CD4-positive, alpha-beta T cell (primary cell): ENCODE measurements around the gene ATP6V1G2. TPM values are rescaled to one million over a fixed set of nuclear protein-coding genes. Genes with fewer than 3 reads are reported as not detected.

ENCODE experiments used
- ATAC-seq: fragments of 200-7000 bp; cut with Tn5 transposase; one replicate; pipeline ENCODE4 v1.10.0; 2022; ENCODE audit warnings: mild to moderate bottlenecking; ENCODE audit not compliant: poor library complexity
- CTCF ChIA-PET: fragments of 350-600 bp; sonication (Branson Sonifier 250); formaldehyde crosslinking; loops from one replicate; lab custom pipeline; 2021; ENCODE audit warnings: antibody characterized with exemption, inconsistent platforms; lab: Charles Lee
- POLR2A ChIA-PET: fragments of 350-600 bp; sonication (Branson Sonifier 250); formaldehyde crosslinking; loops from one replicate; lab custom pipeline; 2021; ENCODE audit warnings: antibody characterized with exemption, inconsistent platforms; lab: Charles Lee
- DNase-seq, 14 experiments: peaks; one replicate each; pipeline ENCODE4 v3.0.0-alpha.2; 2013 to 2020; ENCODE audit warnings: mixed read lengths in 2 of 14
- H3K27ac ChIP-seq, 2 donors: one replicate each; pipeline versions ENCODE4 v1.5.1 to v1.7.0; 2013; ENCODE audit warnings: low read length in 2 of 2, low read depth in 1 of 2, mild to moderate bottlenecking in 1 of 2
- H3K27me3 ChIP-seq, 2 experiments: 1 replicate in 1 of 2; 2 replicates in 1 of 2; pipeline versions ENCODE4 v1.6.1 to v1.7.0; 2013; ENCODE audit warnings: low read length in 2 of 2, control low read depth in 1 of 2, mild to moderate bottlenecking in 1 of 2, moderate library complexity in 1 of 2; ENCODE audit not compliant: insufficient read depth in 2 of 2, control insufficient read depth in 1 of 2
- H3K36me3 ChIP-seq: one replicate; pipeline ENCODE4 v1.6.1; 2013; ENCODE audit warnings: low read length, control low read depth; ENCODE audit not compliant: insufficient read depth
- H3K4me1 ChIP-seq: one replicate; pipeline ENCODE4 v1.6.1; 2013; ENCODE audit warnings: low read length, control low read depth; ENCODE audit not compliant: insufficient read depth
- H3K4me3 ChIP-seq: one replicate; pipeline ENCODE4 v1.5.1; 2013; ENCODE audit warnings: mild to moderate bottlenecking, low read length, moderate library complexity
- H3K9me3 ChIP-seq, 2 experiments: 1 replicate in 1 of 2; 2 replicates in 1 of 2; pipeline versions ENCODE4 v1.6.1 to v1.7.0; 2013; ENCODE audit warnings: low read length in 2 of 2, mild to moderate bottlenecking in 2 of 2, control low read depth in 1 of 2, moderate library complexity in 1 of 2; ENCODE audit not compliant: control insufficient read depth in 1 of 2, insufficient read depth in 1 of 2
- H3K27ac Mint-ChIP-seq: one replicate; pipeline ENCODE4 v1.8.0; 2020; ENCODE audit warnings: mixed read lengths
- H3K27me3 Mint-ChIP-seq: one replicate; pipeline ENCODE4 v1.8.0; 2021; ENCODE audit warnings: mixed read lengths
- H3K36me3 Mint-ChIP-seq: one replicate; pipeline ENCODE4 v1.8.0; 2021; ENCODE audit warnings: low read depth, mixed read lengths
- H3K4me1 Mint-ChIP-seq: one replicate; pipeline ENCODE4 v1.8.0; 2021; ENCODE audit warnings: low read depth, mixed read lengths
- H3K4me3 Mint-ChIP-seq: one replicate; pipeline ENCODE4 v1.8.0; 2020; ENCODE audit warnings: mild to moderate bottlenecking, mixed read lengths
- H3K9me3 Mint-ChIP-seq: one replicate; pipeline ENCODE4 v1.8.0; 2020; ENCODE audit warnings: mixed read lengths
- intact Hi-C, 2 experiments: fragments of 100-400 bp; cut with DNase I in 1 of 2; cut with micrococcal nuclease in 1 of 2; formaldehyde crosslinking; loops; one replicate each; pipeline versions ENCODE4 v1.15.1 to v1.9.0; 2023 to 2025; cut with DNase I, micrococcal nuclease
- total RNA-seq, 174 experiments: library from RNA in 2 of 174; stranded (reverse) in 2 of 174; gene quantifications; one replicate each; pipeline ENCODE4 v1.2.3 and lab custom pipeline; 2021 to 2026
- TF ChIP-seq, protein P1 (sequence below): fragments of 200-600 bp; IDR thresholded peaks from one replicate; pipeline ENCODE4 v1.8.0; 2022; ENCODE audit warnings: antibody characterized with exemption, mild to moderate bottlenecking

The ATP6V1G2 gene
- total RNA-seq, 2 experiments from 2014 or later: 2.6 to 3.3 TPM

DNA sequence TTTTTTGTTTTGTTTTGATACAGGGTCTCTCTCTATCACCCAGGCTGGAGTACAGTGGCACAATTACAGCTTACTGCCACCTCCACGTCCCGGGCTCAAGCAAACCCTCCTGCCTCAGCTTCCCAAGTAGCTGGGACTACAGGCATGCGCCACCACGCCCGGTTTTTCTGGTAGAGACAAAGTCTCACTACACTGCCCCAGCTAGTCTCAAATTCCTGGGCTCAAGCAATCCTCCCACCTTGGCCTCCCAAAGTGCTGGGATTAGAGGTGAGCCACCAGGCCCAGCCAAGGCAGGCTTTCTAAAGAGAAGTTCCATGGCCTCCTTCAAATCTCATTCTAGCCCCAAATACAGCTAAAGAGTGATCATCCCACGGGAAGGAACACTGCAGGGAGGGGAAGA is 12.4 kb downstream of the ATP6V1G2 start:
- intact Hi-C loops: no loop called here
- no peak for DNase-seq
- no peak overlapping the region for H3K27ac ChIP-seq
- peaks cover 95% of the 10 kb centered on the region for H3K36me3 ChIP-seq
- H3K36me3 Mint-ChIP-seq: peaks cover 94% of the 10 kb centered on the region
- no peak overlapping the region for H3K4me3 ChIP-seq
- peaks cover 17% of the 10 kb centered on the region for H3K4me1 ChIP-seq
- H3K27me3 ChIP-seq: no peaks in the 10 kb centered on the region
- peaks cover 19% of the 10 kb centered on the region for H3K4me1 Mint-ChIP-seq
- POLR2A ChIA-PET: interaction anchor here (1.8 kb wide), 1 partner anchor 36 kb away, joined by 4 read pairs; the partner anchor contains the start of gene MICB
- H3K9me3 Mint-ChIP-seq: no peaks in the 10 kb centered on the region
- CTCF ChIA-PET: no interaction called here
- no peaks in the 10 kb centered on the region for H3K9me3 ChIP-seq
- ATAC-seq: no peak
- H3K27ac Mint-ChIP-seq: no peak overlapping the region
- H3K27me3 Mint-ChIP-seq: no peaks in the 10 kb centered on the region
- no peak overlapping the region for H3K4me3 Mint-ChIP-seq
- TF ChIP-seq, protein P1, sequence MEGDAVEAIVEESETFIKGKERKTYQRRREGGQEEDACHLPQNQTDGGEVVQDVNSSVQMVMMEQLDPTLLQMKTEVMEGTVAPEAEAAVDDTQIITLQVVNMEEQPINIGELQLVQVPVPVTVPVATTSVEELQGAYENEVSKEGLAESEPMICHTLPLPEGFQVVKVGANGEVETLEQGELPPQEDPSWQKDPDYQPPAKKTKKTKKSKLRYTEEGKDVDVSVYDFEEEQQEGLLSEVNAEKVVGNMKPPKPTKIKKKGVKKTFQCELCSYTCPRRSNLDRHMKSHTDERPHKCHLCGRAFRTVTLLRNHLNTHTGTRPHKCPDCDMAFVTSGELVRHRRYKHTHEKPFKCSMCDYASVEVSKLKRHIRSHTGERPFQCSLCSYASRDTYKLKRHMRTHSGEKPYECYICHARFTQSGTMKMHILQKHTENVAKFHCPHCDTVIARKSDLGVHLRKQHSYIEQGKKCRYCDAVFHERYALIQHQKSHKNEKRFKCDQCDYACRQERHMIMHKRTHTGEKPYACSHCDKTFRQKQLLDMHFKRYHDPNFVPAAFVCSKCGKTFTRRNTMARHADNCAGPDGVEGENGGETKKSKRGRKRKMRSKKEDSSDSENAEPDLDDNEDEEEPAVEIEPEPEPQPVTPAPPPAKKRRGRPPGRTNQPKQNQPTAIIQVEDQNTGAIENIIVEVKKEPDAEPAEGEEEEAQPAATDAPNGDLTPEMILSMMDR: no peak

DNA sequence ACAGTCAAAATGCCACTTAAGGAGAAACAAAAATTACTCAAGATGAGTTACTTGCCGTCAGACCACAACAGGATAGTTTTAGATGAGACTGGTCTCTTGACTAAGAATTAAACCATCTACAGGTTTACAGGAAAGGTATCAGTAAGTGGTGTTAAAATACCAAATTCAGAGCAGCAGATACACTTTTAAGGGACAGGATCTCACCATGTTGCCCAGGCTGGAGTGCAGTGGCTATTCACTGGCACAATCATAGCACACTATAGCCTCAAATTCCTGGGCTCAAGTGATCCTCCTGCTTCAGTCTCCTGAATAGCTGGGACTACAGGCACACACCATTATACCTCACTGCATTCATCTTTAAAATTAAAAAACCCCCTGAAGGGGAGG is 13.0 kb downstream of the ATP6V1G2 start:
- POLR2A ChIA-PET: no interaction called here
- Mint-ChIP-seq H3K4me3 (no peak overlapping the region), H3K9me3 (no peaks in the 10 kb centered on the region), H3K4me1 (peaks cover 14% of the 10 kb centered on the region), H3K27me3 (no peaks in the 10 kb centered on the region), H3K36me3 (peaks cover 93% of the 10 kb centered on the region), H3K27ac (no peak overlapping the region)
- ATAC-seq (no peak), DNase-seq (no peak)
- Histone ChIP-seq H3K36me3 (peaks cover 89% of the 10 kb centered on the region), H3K9me3 (no peaks in the 10 kb centered on the region), H3K4me3 (no peak overlapping the region), H3K27ac (no peak overlapping the region), H3K4me1 (peaks cover 12% of the 10 kb centered on the region), H3K27me3 (no peaks in the 10 kb centered on the region)
- intact Hi-C loops: no loop called here
- TF ChIP-seq, protein P1: no peak
- CTCF ChIA-PET: no interaction called here

DNA sequence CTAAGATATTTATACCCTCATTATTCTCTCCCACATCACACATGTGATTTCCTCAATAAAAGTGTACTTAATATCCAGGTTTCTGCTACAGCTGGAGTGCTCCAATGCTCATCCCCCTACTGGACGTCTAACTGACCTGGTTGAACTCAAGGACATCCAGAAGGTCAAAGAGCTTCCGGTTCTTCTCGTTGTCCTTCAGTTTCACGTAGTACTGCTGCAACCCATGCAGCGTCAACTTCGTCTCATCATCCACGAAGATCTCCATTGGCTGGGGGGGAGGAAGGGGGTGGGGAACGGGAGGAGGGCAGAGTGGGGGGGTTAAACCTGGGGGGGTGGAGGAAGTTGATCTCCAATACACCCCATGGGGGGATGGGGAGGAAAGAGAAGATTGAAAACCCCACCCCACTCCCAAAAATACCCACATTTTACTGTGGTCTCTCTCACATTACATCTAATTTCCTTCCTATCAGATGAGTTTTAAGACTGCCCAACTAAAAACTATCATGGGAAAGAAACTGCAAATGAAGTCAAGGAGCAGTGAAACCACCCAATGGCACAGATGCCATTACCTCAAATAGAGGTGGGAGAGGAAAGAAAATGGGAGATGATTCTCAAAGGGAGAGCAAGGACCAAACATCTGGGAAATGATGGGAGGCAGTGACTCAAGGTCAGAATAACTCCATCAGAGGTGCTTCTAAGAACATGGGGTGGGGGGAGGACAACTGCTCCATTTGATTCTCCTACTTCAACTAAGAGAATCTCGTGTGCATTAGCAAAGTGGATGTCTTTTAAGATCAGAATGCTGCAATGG is 13.6 kb downstream of the ATP6V1G2 start:
- Mint-ChIP-seq H3K27ac (no peak overlapping the region), H3K27me3 (no peaks in the 10 kb centered on the region), H3K9me3 (no peaks in the 10 kb centered on the region), H3K36me3 (peaks cover 92% of the 10 kb centered on the region), H3K4me3 (no peak overlapping the region), H3K4me1 (peaks cover 11% of the 10 kb centered on the region)
- Histone ChIP-seq H3K4me3 (no peak overlapping the region), H3K27ac (no peak overlapping the region), H3K4me1 (peaks cover 6% of the 10 kb centered on the region), H3K36me3 (peaks cover 83% of the 10 kb centered on the region), H3K27me3 (no peaks in the 10 kb centered on the region), H3K9me3 (no peaks in the 10 kb centered on the region)
- intact Hi-C loops: no loop called here
- ATAC-seq: no peak
- no peak for DNase-seq
- ChIA-PET POLR2A (interaction anchor here (1.2 to 1.9 kb wide), 2 partner anchors 8 to 38 kb away, joined by 6 read pairs; partner anchors contain the start of gene DDX39B), CTCF (no interaction called here)
- TF ChIP-seq, protein P1: no peak
